ENCODE measurements around the gene RNU6-7.

- TF ChIP-seq CTCF (IDR thresholded peaks at IDR 0.05; ENCODE audit: borderline replicate concordance, extremely low read depth, low read length, poor library complexity, severe bottlenecking), result no peak
- no peak for TF ChIP-seq EZH2 (IDR thresholded peaks at IDR 0.05; ENCODE audit: borderline replicate concordance, low read depth, low read length, severe bottlenecking)
Measured at GRCh38 chr14:32225378-32225920, 23.6 kb downstream of the RNU6-7 start.
